ENCODE results near the gene TRAM2. TPM values are rescaled to one million over a fixed set of nuclear protein-coding genes. Genes with fewer than 3 reads are reported as not detected.
A peak's percentile ranks its signal among the peaks of the same experiment; 100 is the strongest.

TRAM2 gene
- total RNA-seq, 1 donor = 196 TPM

DNA sequence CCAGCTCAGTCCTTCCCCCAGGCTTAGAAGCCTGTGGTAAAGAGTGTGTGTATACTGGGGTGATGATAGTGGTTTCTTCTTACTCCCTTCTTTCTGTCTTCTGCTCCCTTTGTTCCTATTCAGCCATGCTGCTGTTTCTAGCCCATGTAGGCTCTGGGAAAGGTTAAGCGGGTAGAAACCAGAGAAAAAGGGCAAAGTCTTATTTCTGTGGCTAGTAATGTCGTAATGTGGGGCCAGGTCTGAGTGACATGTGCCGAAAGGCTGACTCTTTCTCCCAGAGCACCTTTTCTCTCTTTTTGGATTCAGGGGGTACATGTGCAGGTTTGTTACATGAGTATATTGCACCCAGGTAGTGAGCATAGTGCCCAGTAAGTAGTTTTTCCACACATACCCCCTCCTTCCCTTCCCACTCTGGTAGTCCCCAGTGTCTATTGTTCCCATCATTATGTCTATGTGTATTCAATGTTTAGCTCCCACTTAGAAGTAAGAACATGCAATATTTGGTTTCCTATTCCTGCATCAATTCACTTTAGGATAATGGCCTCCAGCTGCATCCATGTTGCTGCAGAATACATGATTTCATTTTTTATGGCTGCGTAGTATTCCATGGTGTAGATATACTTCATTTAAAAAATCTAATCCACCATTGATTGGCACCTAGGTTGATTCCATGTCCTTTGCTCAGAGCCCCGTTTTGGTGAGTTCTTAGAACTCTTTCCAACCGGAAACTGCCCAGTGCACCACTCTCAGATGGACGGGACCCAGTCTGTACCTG, 82.4 kb downstream of the TRAM2 start:
- H3K4me3 ChIP-seq (ENCODE audit: low read depth, low read length) = no peak overlapping the region
- DNase-seq (ENCODE audit: low read depth) = no peak
- TF ChIP-seq, protein P1, sequence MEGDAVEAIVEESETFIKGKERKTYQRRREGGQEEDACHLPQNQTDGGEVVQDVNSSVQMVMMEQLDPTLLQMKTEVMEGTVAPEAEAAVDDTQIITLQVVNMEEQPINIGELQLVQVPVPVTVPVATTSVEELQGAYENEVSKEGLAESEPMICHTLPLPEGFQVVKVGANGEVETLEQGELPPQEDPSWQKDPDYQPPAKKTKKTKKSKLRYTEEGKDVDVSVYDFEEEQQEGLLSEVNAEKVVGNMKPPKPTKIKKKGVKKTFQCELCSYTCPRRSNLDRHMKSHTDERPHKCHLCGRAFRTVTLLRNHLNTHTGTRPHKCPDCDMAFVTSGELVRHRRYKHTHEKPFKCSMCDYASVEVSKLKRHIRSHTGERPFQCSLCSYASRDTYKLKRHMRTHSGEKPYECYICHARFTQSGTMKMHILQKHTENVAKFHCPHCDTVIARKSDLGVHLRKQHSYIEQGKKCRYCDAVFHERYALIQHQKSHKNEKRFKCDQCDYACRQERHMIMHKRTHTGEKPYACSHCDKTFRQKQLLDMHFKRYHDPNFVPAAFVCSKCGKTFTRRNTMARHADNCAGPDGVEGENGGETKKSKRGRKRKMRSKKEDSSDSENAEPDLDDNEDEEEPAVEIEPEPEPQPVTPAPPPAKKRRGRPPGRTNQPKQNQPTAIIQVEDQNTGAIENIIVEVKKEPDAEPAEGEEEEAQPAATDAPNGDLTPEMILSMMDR (IDR thresholded peaks at IDR 0.05; ENCODE audit: insufficient read depth, low read depth, low read length) = no peak

DNA sequence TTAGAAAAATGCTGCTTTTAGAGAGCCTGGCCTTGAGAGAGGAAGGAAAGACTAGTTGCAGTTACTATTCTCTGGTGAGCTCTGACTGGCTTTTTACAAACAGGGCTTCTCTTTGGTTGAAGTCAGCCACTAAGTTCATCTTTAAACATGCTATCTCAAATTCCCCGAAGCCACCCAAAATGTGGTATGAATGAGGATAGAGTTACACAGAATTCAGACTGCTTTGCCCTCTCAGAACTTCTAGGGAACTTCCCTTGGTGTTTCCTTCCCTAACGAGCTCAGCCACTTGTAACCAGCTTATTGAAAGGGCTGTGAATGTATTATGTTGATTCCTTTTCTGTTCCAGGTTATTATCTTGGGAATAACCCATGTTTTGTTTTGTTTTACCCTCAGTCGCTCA, 83.2 kb downstream of the TRAM2 start:
- TF ChIP-seq, protein P1 (IDR thresholded peaks at IDR 0.05; ENCODE audit: insufficient read depth, low read depth, low read length) = no peak
- no peak overlapping the region for H3K4me3 ChIP-seq (ENCODE audit: low read depth, low read length)
- no peak for DNase-seq (ENCODE audit: low read depth)

DNA sequence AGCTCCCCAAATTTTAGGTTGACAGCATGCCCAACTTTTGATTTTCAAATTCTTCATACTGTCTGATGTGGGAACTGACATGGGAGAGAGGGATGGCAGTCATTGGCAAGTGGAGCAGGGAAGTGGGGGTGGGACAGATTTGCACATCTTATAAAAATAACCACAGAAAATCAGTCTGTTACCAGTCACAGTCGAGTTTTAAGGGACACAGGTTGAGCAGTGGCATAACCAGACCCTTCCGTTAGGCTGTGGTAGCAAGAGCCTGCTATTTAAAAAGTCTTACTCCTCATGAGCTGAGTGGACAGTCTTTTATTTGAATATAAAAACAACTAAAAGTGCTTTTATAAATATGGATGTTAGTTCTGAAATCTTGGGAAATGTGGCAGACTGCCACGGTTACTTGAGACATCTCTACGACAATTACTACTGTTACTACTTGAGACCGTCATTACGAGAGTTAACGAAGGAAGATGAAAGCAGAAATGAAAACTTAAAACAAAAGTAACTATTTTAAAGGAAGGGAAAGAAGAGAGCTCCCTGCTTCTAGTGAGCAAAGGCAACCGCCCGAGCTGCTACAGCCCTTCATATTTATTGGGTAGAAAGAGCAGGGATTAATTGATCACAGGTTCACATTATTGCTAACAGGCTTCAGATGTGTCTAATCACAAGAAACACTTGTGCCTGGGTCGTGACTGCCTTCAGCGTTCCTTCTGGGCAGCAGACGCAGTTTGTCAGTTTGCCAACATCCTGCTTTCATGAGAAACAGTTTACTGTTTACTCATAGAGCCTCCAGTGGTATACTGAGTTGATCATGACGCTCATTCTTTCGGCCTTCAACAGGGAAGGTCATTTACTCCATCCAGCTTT, 85.4 kb downstream of the TRAM2 start:
- DNase-seq (ENCODE audit: low read depth) = peak; percentile 87
- TF ChIP-seq, protein P1 (IDR thresholded peaks at IDR 0.05; ENCODE audit: insufficient read depth, low read depth, low read length) = no peak
- no peak overlapping the region for H3K4me3 ChIP-seq (ENCODE audit: low read depth, low read length)

DNA sequence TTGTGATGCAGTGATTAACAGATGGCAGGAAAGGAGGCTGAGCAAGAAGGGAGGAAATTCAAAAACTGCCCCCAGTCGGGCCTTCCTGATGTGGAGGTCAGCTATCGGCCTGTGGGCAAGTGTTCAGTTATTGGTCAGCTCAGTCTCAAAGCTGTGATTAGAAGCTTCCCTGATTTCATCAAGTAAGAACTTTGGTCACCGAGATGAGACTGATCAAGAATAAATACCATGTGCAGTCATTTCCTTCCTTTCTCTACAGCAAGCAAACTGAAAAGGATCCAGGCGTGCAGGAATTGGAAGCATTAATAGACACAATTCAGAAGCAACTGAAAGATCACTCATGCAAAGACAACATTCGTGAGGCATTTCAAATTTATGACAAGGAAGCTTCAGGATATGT, 87.0 kb downstream of the TRAM2 start:
- no peak overlapping the region for H3K4me3 ChIP-seq (ENCODE audit: low read depth, low read length)
- TF ChIP-seq, protein P1 (IDR thresholded peaks at IDR 0.05; ENCODE audit: insufficient read depth, low read depth, low read length) = no peak
- DNase-seq (ENCODE audit: low read depth) = no peak

DNA sequence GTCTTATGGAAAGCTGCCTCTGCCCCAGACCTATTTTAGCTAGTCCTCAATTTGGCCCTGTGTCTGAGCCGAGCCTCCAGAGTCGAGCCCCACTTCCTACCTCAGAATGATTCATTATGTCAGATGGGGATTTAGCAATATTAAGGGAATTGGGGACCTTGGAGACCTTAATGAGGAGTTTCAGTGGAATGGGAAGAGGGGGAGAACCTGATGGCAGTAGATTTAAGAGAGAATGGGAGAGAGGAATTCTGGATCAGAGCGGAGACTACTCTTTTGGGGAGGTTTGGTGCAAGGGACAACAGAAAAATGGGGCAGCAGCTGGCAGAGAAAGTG, 93.2 kb downstream of the TRAM2 start:
- TF ChIP-seq, protein P1 (IDR thresholded peaks at IDR 0.05; ENCODE audit: insufficient read depth, low read depth, low read length) = no peak
- DNase-seq (ENCODE audit: low read depth) = no peak

DNA sequence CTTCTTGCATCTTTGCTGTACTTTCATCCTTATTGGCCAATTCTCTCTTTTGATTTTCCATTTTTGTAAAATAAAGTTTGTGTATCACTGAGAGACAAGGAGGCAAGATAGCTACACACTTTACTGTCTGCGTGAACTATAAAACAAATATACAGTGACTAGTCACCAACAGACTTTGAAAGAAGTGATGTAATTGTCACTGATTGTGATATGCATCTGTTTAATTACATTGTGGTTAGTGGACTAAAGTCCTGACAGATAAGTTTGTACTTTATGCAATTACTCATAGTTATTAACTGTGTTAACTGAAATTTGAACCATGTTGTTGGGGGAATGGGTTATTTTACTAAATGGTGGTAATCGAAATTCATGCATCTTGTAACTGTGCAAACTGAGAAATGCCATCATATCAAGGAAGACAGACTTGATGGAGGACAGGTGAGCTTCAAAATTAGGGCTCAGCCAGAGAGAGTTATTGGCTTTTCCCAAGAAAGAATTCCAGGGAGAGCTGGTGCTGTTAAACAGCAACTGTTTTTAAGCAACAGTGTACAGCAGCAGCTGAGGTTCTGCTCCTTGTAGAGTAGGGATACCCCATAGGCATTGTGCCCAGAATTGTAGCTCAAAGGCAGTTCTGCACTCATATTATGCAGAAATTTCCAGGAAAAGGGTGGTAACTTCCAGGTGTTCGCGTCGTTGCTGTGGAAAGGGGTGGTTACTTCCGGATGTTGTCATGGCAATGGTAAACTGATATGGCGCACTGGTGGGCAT, 93.8 kb downstream of the TRAM2 start:
- TF ChIP-seq, protein P1 (IDR thresholded peaks at IDR 0.05; ENCODE audit: insufficient read depth, low read depth, low read length) = no peak
- DNase-seq (ENCODE audit: low read depth) = peak; percentile 83
- H3K4me3 ChIP-seq (ENCODE audit: low read depth, low read length) = no peak overlapping the region

More for the DNA sequence above, 93.2 kb downstream of the TRAM2 start:
- no peak overlapping the region for H3K4me3 ChIP-seq (ENCODE audit: low read depth, low read length)

Measured in fibroblast of villous mesenchyme (primary cell).